HepG2 (cell line): ENCODE results near the gene CNKSR3. TPM values are rescaled to one million over a fixed set of nuclear protein-coding genes. Genes with fewer than 3 reads are reported as not detected.

Experiments
- CEBPG ChIP-seq: IDR thresholded peaks from 2 replicates; pipeline ENCODE4 v1.6.1; 2016
- CENPX ChIP-seq: sonication (generic); formaldehyde crosslinking; IDR thresholded peaks from 2 replicates; pipeline ENCODE4 v1.9.0; 2021; ENCODE audit warnings: mild to moderate bottlenecking, missing genetic modification reagents, moderate library complexity
- FOXA3 ChIP-seq: IDR thresholded peaks from 2 replicates; pipeline ENCODE4 v1.6.1; 2016; ENCODE audit warnings: missing genetic modification reagents, missing compliant biosample characterization
- FOXK2 ChIP-seq: fragments of 450-650 bp; IDR thresholded peaks from 2 replicates; pipeline ENCODE4 v1.6.1; 2016
- HNF4A ChIP-seq: sonication (generic); formaldehyde crosslinking; IDR thresholded peaks from 2 replicates; pipeline ENCODE4 v1.4.0; 2020; ENCODE audit warnings: missing genetic modification reagents
- HOXA3 ChIP-seq: sonication (generic); formaldehyde crosslinking; IDR thresholded peaks from 2 replicates; pipeline ENCODE4 v1.5.0; 2020; ENCODE audit warnings: missing genetic modification reagents
- HOXA9 ChIP-seq: sonication (generic); formaldehyde crosslinking; IDR thresholded peaks from 2 replicates; pipeline ENCODE4 v1.8.1; 2022; ENCODE audit warnings: missing genetic modification reagents, mild to moderate bottlenecking, moderate library complexity, borderline replicate concordance
- ISX ChIP-seq: sonication (generic); formaldehyde crosslinking; conservative IDR thresholded peaks from 2 replicates; pipeline ENCODE4 v1.5.0; 2020; ENCODE audit warnings: missing genetic modification reagents
- MEIS1 ChIP-seq: sonication (generic); formaldehyde crosslinking; IDR thresholded peaks from 2 replicates; pipeline ENCODE4 v1.9.0; 2021; ENCODE audit warnings: mild to moderate bottlenecking, missing genetic modification reagents, moderate library complexity, borderline replicate concordance
- MTA1 ChIP-seq: sonication (generic); formaldehyde crosslinking; IDR thresholded peaks from 2 replicates; pipeline ENCODE4 v1.4.0; 2020; ENCODE audit warnings: missing genetic modification reagents, mild to moderate bottlenecking, borderline replicate concordance
- MTF2 ChIP-seq: sonication (generic); formaldehyde crosslinking; IDR thresholded peaks from 2 replicates; pipeline ENCODE4 v1.5.0; 2020; ENCODE audit warnings: missing genetic modification reagents, borderline replicate concordance
- NFKBIZ ChIP-seq: IDR thresholded peaks from 2 replicates; pipeline ENCODE4 v1.6.1; 2018; ENCODE audit warnings: missing genetic modification reagents, missing compliant biosample characterization
- PATZ1 ChIP-seq: sonication (generic); formaldehyde crosslinking; IDR thresholded peaks from 2 replicates; pipeline ENCODE4 v1.4.0; 2020; ENCODE audit warnings: missing genetic modification reagents
- PHB2 ChIP-seq: fragments of 450-650 bp; IDR thresholded peaks from 2 replicates; pipeline ENCODE4 v1.6.1; 2018; ENCODE audit not compliant: partially characterized antibody
- POLR2G ChIP-seq: fragments of 200-400 bp; formaldehyde crosslinking; IDR thresholded peaks from 2 replicates; pipeline ENCODE4 v1.6.1; 2018; ENCODE audit warnings: mild to moderate bottlenecking, low read depth, low read length, moderate library complexity
- SOX5 ChIP-seq: IDR thresholded peaks from 2 replicates; pipeline ENCODE4 v1.6.1; 2016; ENCODE audit warnings: borderline replicate concordance
- THAP8 ChIP-seq: sonication (generic); formaldehyde crosslinking; IDR thresholded peaks from 2 replicates; pipeline ENCODE4 v1.5.1; 2020; ENCODE audit warnings: missing genetic modification reagents, mild to moderate bottlenecking, borderline replicate concordance
- TRIM22 ChIP-seq: fragments of 450-650 bp; IDR thresholded peaks from 2 replicates; pipeline ENCODE4 v1.6.1; 2017
- ZBTB14 ChIP-seq: sonication (generic); formaldehyde crosslinking; IDR thresholded peaks from 2 replicates; pipeline ENCODE4 v1.4.0; 2020; ENCODE audit warnings: missing genetic modification reagents
- ZBTB21 ChIP-seq: sonication (generic); formaldehyde crosslinking; IDR thresholded peaks from 2 replicates; pipeline ENCODE4 v1.4.0; 2020; ENCODE audit warnings: missing genetic modification reagents
- ZFP36L2 ChIP-seq: sonication (generic); formaldehyde crosslinking; IDR thresholded peaks from 2 replicates; pipeline ENCODE4 v1.4.0; 2020; ENCODE audit warnings: missing genetic modification reagents
- ZNF12 ChIP-seq: sonication (generic); formaldehyde crosslinking; IDR thresholded peaks from 2 replicates; pipeline ENCODE4 v1.5.0; 2020; ENCODE audit warnings: missing genetic modification reagents
- ZNF251 ChIP-seq: sonication (generic); formaldehyde crosslinking; IDR thresholded peaks from 2 replicates; pipeline ENCODE4 v1.9.0; 2021; ENCODE audit warnings: mild to moderate bottlenecking, missing genetic modification reagents
- ZNF343 ChIP-seq: sonication (generic); formaldehyde crosslinking; IDR thresholded peaks from 2 replicates; pipeline ENCODE4 v1.4.0; 2020; ENCODE audit warnings: mild to moderate bottlenecking, missing genetic modification reagents
- ZNF572 ChIP-seq: sonication (generic); formaldehyde crosslinking; IDR thresholded peaks from 2 replicates; pipeline ENCODE4 v1.5.1; 2020; ENCODE audit warnings: mild to moderate bottlenecking, missing genetic modification reagents
- ZNF577 ChIP-seq: sonication (generic); formaldehyde crosslinking; IDR thresholded peaks from 2 replicates; pipeline ENCODE4 v1.4.0; 2020; ENCODE audit warnings: mild to moderate bottlenecking, low read depth, missing genetic modification reagents, borderline replicate concordance
- ZNF720 ChIP-seq: sonication (generic); formaldehyde crosslinking; IDR thresholded peaks from 2 replicates; pipeline ENCODE4 v1.4.0; 2020; ENCODE audit warnings: missing genetic modification reagents
- ZNF724P ChIP-seq: sonication (generic); formaldehyde crosslinking; IDR thresholded peaks from 2 replicates; pipeline ENCODE4 v1.8.0; 2022; ENCODE audit warnings: missing genetic modification reagents, borderline replicate concordance
- ZNF792 ChIP-seq: IDR thresholded peaks from 2 replicates; pipeline ENCODE4 v1.6.1; 2016
- polyA plus RNA-seq, 8 experiments: library from polyadenylated mRNA; depleted of rRNA in 3 of 8; stranded (reverse) in 7 of 8; unstranded in 1 of 8; fragments of >200 nt; fragmentation: Illumina TruSeq in 4 of 8; extraction: Trizol in 4 of 8; gene quantifications; 2 replicates each; pipeline versions ENCODE4 v1.2.1 to v1.2.3, GENCODE V29; 2011 to 2016; ENCODE audit warnings: low read depth in 4 of 8, missing spikeins in 1 of 8, mixed read lengths in 1 of 8; ENCODE audit not compliant: insufficient read depth in 1 of 8
- total RNA-seq, 5 experiments: library from RNA; depleted of rRNA; stranded (reverse); fragments of >200 nt; fragmentation: Illumina TruSeq; extraction: Trizol; gene quantifications; 2 replicates each; pipeline ENCODE4 v1.2.3, GENCODE V29; 2016; ENCODE audit warnings: low read depth in 1 of 5

CNKSR3 gene
- total and polyA plus RNA-seq, 2 of the 13 experiments (the other 11 are each of a cell fraction or from before 2014, with no cell fraction given), result 9.2 to 38.6 TPM

- TF ChIP-seq ZNF577 (no peak), ZBTB14 (CRISPR knock-in tag) (no peak), PHB2 (no peak), ZNF251 (CRISPR knock-in tag) (no peak), ISX (CRISPR knock-in tag) (no peak), FOXK2 (no peak), ZFP36L2 (CRISPR knock-in tag) (no peak), ZNF572 (no peak), ZNF720 (CRISPR knock-in tag) (no peak), HOXA3 (no peak), HNF4A (peak; percentile 81), MTF2 (CRISPR knock-in tag) (no peak), PATZ1 (CRISPR knock-in tag) (peak; percentile 64; the same call in 1 of the 2 replicates), POLR2G (no peak), ZBTB21 (CRISPR knock-in tag) (no peak), ZNF724P (CRISPR knock-in tag) (no peak), ZNF343 (CRISPR knock-in tag) (no peak), FOXA3 (CRISPR knock-in tag) (peak; percentile 38; the same call in 1 of the 2 replicates), HOXA9 (CRISPR knock-in tag) (no peak), CENPX (CRISPR knock-in tag) (no peak), MEIS1 (CRISPR knock-in tag) (no peak), TRIM22 (no peak), ZNF792 (CRISPR knock-in tag) (0 out of 2 replicates have a peak, but pooled peaks have one; percentile 26), THAP8 (CRISPR knock-in tag) (no peak), SOX5 (CRISPR knock-in tag) (peak; percentile 32; the same call in 1 of the 2 replicates), ZNF12 (CRISPR knock-in tag) (no peak), CEBPG (CRISPR knock-in tag) (peak; percentile 76), NFKBIZ (CRISPR knock-in tag) (no peak), MTA1 (no peak)
Observed at GRCh38 chr6:154469306-154469935, 41.1 kb downstream of the CNKSR3 start (continued).
